GM21786 (cell line): ENCODE measurements around the gene MXD1.
A peak's percentile ranks its signal among the peaks of the same experiment; 100 is the strongest.

Source experiments
- ATAC-seq: cut with Tn5 transposase; IDR thresholded peaks from one replicate; pipeline ENCODE4 v1.9.1; 2021; ENCODE audit not compliant: unreplicated experiment

The MXD1 gene

GRCh38 chr2:69933254-69933828, 18.4 kb downstream of the MXD1 start:
- ATAC-seq, result no peak

GRCh38 chr2:69933839-69934613, 19.1 kb downstream of the MXD1 start:
- ATAC-seq, result no peak

- ATAC-seq, result no peak
Measured at GRCh38 chr2:69934614-69934908, 19.7 kb downstream of the MXD1 start.

GRCh38 chr2:69935011-69935410, 20.1 kb downstream of the MXD1 start:
- no peak for ATAC-seq

GRCh38 chr2:69936906-69937305, 22.0 kb downstream of the MXD1 start:
- ATAC-seq, result no peak

- ATAC-seq, result no peak
Measured at GRCh38 chr2:69937968-69938367, 23.1 kb downstream of the MXD1 start.

GRCh38 chr2:69939722-69940121, 24.8 kb downstream of the MXD1 start:
- ATAC-seq, result no peak

GRCh38 chr2:69940691-69941090, 25.8 kb downstream of the MXD1 start:
- no peak for ATAC-seq

- no peak for ATAC-seq
Measured at GRCh38 chr2:69943000-69943842, 28.3 kb downstream of the MXD1 start.

GRCh38 chr2:69943843-69944525, 29.1 kb downstream of the MXD1 start:
- ATAC-seq, result no peak

GRCh38 chr2:69944756-69945155, 29.8 kb downstream of the MXD1 start:
- ATAC-seq, result no peak

GRCh38 chr2:69945441-69945840, 30.5 kb downstream of the MXD1 start:
- ATAC-seq, result no peak

- ATAC-seq, result no peak
Measured at GRCh38 chr2:69945941-69946340, 31.0 kb downstream of the MXD1 start.

GRCh38 chr2:69946351-69947324, 31.7 kb downstream of the MXD1 start:
- peak; percentile 85 for ATAC-seq

- ATAC-seq, result no peak
Measured at GRCh38 chr2:69947325-69947931, 32.5 kb downstream of the MXD1 start.

- ATAC-seq, result no peak
Measured at GRCh38 chr2:69948032-69948962, 33.4 kb downstream of the MXD1 start.

- no peak for ATAC-seq
Measured at GRCh38 chr2:69948963-69949645, 34.2 kb downstream of the MXD1 start.

- no peak for ATAC-seq
Measured at GRCh38 chr2:69950241-69950640, 35.3 kb downstream of the MXD1 start.
